ENCODE results near the gene PTCH1.

Gene PTCH1

DNA sequence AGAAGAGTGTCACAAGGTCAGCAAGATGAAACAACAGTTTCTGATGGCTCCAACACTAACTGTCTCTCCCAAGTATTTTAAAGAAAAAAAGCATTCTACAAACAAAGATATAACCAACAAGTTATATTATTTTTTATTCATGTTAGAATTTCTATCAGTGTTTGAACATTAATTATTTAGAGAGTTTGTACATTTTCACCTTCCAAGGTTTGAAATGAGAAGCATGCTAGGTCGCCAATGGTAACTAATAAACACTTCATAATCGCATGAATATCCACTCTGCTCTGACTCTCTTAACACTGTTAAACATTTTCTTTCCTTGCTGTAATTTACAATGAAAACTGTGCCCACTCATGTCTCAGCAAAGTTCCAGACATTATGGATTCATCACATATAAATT lies 73.5 kb downstream of the PTCH1 start:
- H3K4me3 ChIP-seq (replicated peaks; ENCODE audit: low read depth, low read length): no peak overlapping the region
- TF ChIP-seq CTCF (IDR thresholded peaks at IDR 0.05; ENCODE audit: low read length, missing control alignments): no peak
- DNase-seq (ENCODE audit: low read depth): no peak

GRCh38 chr9:95441081-95441480 lies 75.7 kb downstream of the PTCH1 start:
- no peak for TF ChIP-seq CTCF (IDR thresholded peaks at IDR 0.05; ENCODE audit: low read length, missing control alignments)
- no peak for DNase-seq (ENCODE audit: low read depth)
- no peak overlapping the region for H3K4me3 ChIP-seq (replicated peaks; ENCODE audit: low read depth, low read length)

DNA sequence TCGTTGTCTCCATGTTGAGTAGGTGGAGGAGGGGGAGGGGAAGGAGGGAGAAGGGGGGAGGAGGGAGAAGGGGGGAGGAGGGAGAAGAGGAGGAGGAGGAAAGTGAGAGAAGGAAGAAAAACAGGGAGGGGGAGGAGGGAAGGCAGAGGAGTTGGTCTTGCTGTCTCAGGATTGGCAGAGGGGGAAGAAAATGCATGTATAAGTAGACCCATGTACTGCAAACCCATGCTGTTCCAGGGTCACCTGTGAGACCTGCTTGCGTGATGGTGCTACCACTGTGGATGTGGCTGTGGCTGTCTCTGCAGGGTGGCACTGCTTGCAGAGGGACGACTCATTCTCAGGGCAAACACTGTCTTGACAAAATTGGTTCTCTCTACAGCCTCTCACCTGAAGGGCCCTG lies 76.3 kb downstream of the PTCH1 start:
- TF ChIP-seq CTCF (IDR thresholded peaks at IDR 0.05; ENCODE audit: low read length, missing control alignments): no peak
- DNase-seq (ENCODE audit: low read depth): no peak
- H3K4me3 ChIP-seq (replicated peaks; ENCODE audit: low read depth, low read length): no peak overlapping the region

- no peak overlapping the region for H3K4me3 ChIP-seq (replicated peaks; ENCODE audit: low read depth, low read length)
- TF ChIP-seq CTCF (IDR thresholded peaks at IDR 0.05; ENCODE audit: low read length, missing control alignments): no peak
- no peak for DNase-seq (ENCODE audit: low read depth)
Measured at GRCh38 chr9:95438561-95439357, 78.0 kb downstream of the PTCH1 start.

GRCh38 chr9:95437559-95437958 lies 79.2 kb downstream of the PTCH1 start:
- no peak for DNase-seq (ENCODE audit: low read depth)

GRCh38 chr9:95436416-95436815 lies 80.4 kb downstream of the PTCH1 start:
- H3K4me3 ChIP-seq (replicated peaks; ENCODE audit: low read depth, low read length): no peak overlapping the region
- TF ChIP-seq CTCF (IDR thresholded peaks at IDR 0.05; ENCODE audit: low read length, missing control alignments): no peak
- DNase-seq (ENCODE audit: low read depth): no peak

More at GRCh38 chr9:95437559-95437958, 79.2 kb downstream of the PTCH1 start:
- TF ChIP-seq CTCF (IDR thresholded peaks at IDR 0.05; ENCODE audit: low read length, missing control alignments): no peak
- no peak overlapping the region for H3K4me3 ChIP-seq (replicated peaks; ENCODE audit: low read depth, low read length)
